ENCODE data around the gene SEL1L2. TPM values are rescaled to one million over a fixed set of nuclear protein-coding genes. Genes with fewer than 3 reads are reported as not detected.
"Not testable (repeated sequence)": the region's sequence is repeated elsewhere in the genome, so short reads cannot be mapped to it uniquely, and the experiment has no call there.

Gene SEL1L2
- total RNA-seq, 2 donors from 2014 or later, result not detected

- Mint-ChIP-seq H3K4me1 (peaks cover 5% of the 10 kb centered on the region), H3K4me3 (peak overlapping the region; percentile 71), H3K27ac (no peak overlapping the region), H3K9me3 (peaks cover 18% of the 10 kb centered on the region), H3K27me3 (ENCODE audit: insufficient read depth) (peaks cover 31% of the 10 kb centered on the region), H3K36me3 (ENCODE audit: low read depth) (no peaks in the 10 kb centered on the region)
- Histone ChIP-seq H3K36me3 (ENCODE audit: control insufficient read depth, insufficient read depth, low read length) (no peaks in the 10 kb centered on the region), H3K4me3 (ENCODE audit: low read length) (peak overlapping the region; percentile 87), H3K9ac (ENCODE audit: extremely low read depth, low read length, poor library complexity, severe bottlenecking) (peak overlapping the region; percentile 29), H3K27ac (ENCODE audit: low read depth, low read length) (no peak overlapping the region), H3K4me1 (ENCODE audit: control insufficient read depth, insufficient read depth, low read length) (no peaks in the 10 kb centered on the region), H3K27me3 (ENCODE audit: control insufficient read depth, insufficient read depth, low read length, poor library complexity, severe bottlenecking) (peaks cover 23% of the 10 kb centered on the region), H3K9me3 (ENCODE audit: control insufficient read depth, low read length) (peaks cover 19% of the 10 kb centered on the region)
- 0% methylated on average over 10 to 50 of the region's 52 CpGs for WGBS, 2 experiments (ENCODE audit: insufficient coverage in 1 of 2, insufficient read length in 1 of 2)
- TF ChIP-seq, protein P1, sequence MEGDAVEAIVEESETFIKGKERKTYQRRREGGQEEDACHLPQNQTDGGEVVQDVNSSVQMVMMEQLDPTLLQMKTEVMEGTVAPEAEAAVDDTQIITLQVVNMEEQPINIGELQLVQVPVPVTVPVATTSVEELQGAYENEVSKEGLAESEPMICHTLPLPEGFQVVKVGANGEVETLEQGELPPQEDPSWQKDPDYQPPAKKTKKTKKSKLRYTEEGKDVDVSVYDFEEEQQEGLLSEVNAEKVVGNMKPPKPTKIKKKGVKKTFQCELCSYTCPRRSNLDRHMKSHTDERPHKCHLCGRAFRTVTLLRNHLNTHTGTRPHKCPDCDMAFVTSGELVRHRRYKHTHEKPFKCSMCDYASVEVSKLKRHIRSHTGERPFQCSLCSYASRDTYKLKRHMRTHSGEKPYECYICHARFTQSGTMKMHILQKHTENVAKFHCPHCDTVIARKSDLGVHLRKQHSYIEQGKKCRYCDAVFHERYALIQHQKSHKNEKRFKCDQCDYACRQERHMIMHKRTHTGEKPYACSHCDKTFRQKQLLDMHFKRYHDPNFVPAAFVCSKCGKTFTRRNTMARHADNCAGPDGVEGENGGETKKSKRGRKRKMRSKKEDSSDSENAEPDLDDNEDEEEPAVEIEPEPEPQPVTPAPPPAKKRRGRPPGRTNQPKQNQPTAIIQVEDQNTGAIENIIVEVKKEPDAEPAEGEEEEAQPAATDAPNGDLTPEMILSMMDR (conservative IDR thresholded peaks at IDR 0.05), result peak; percentile 48
- peak; percentile 79 for DNase-seq
Measured at GRCh38 chr20:13995841-13996240, 5.4 kb upstream of the SEL1L2 start.

DNA sequence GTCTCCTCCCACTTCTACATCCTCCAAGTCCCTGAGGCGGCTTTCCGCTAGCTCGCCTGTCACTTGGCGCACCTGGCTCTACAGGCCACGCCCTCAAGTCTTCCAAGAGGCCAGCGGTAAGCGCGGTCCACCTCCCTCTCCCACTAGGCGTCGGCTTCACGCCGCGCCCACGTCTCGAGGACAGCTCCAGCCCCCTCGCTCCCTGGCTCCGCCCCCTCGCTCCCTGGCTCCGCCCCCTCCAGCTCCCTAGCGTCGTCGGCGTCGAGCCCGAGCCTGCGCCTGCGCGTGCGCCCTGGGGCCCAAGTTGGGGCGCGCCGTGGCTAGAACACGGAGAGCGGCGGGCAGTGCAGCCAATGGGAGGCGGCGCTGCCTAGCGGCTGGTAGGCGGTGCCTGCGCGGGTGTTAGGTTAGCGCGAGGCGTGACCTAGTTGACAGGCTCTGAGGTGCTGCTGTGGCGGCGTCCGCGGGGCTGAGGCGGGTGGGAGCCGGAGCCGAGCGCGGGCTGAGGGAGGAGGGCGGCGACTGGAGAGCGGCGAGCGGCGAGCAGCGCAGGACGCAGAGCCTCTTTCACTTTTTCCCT is 4.8 kb upstream of the SEL1L2 start, which contains the start of gene MACROD2:
Gene MACROD2, plus strand, starts transcription at position 431 of the 580 bp plus-strand sequence.
- peak; percentile 99 for DNase-seq
- peak within 1 kb of the TSS; percentile 71 for H3K4me3 Mint-ChIP-seq
- no peaks in the 10 kb centered on the region for H3K4me1 ChIP-seq (ENCODE audit: control insufficient read depth, insufficient read depth, low read length)
- H3K36me3 ChIP-seq (ENCODE audit: control insufficient read depth, insufficient read depth, low read length), result no peaks in the 10 kb centered on the region
- H3K9me3 ChIP-seq (ENCODE audit: control insufficient read depth, low read length), result peaks cover 19% of the 10 kb centered on the region
- WGBS, 2 experiments (ENCODE audit: insufficient coverage in 1 of 2, insufficient read length in 1 of 2), result 0% methylated on average over 8 to 61 of the region's 61 CpGs
- peaks cover 18% of the 10 kb centered on the region for H3K9me3 Mint-ChIP-seq
- peak within 1 kb of the TSS; percentile 29 for H3K9ac ChIP-seq (ENCODE audit: extremely low read depth, low read length, poor library complexity, severe bottlenecking)
- peaks cover 31% of the 10 kb centered on the region for H3K27me3 Mint-ChIP-seq (ENCODE audit: insufficient read depth)
- peak within 1 kb of the TSS; percentile 61 for H3K27ac Mint-ChIP-seq
- no peaks in the 10 kb centered on the region for H3K36me3 Mint-ChIP-seq (ENCODE audit: low read depth)
- peaks cover 23% of the 10 kb centered on the region for H3K27me3 ChIP-seq (ENCODE audit: control insufficient read depth, insufficient read depth, low read length, poor library complexity, severe bottlenecking)
- peaks cover 9% of the 10 kb centered on the region for H3K4me1 Mint-ChIP-seq
- H3K4me3 ChIP-seq (ENCODE audit: low read length), result peak within 1 kb of the TSS; percentile 87
- TF ChIP-seq, protein P1 (conservative IDR thresholded peaks at IDR 0.05), result no peak
- no peak within 1 kb of the TSS for H3K27ac ChIP-seq (ENCODE audit: low read depth, low read length)

GRCh38 chr20:13991955-13992354 is 1.5 kb upstream of the SEL1L2 start:
- not testable (repeated sequence) for DNase-seq; H3K4me3 ChIP-seq (ENCODE audit: low read length); H3K9ac ChIP-seq (ENCODE audit: extremely low read depth, low read length, poor library complexity, severe bottlenecking); H3K4me3 Mint-ChIP-seq; H3K4me1 Mint-ChIP-seq; H3K36me3 Mint-ChIP-seq (ENCODE audit: low read depth); H3K36me3 ChIP-seq (ENCODE audit: control insufficient read depth, insufficient read depth, low read length); H3K27ac ChIP-seq (ENCODE audit: low read depth, low read length); H3K4me1 ChIP-seq (ENCODE audit: control insufficient read depth, insufficient read depth, low read length); H3K27ac Mint-ChIP-seq
- WGBS, 2 experiments (ENCODE audit: insufficient coverage in 1 of 2, insufficient read length in 1 of 2), result 92 to 93% methylated on average over 4 of the region's 5 CpGs
- Histone ChIP-seq H3K9me3 (ENCODE audit: control insufficient read depth, low read length) (peaks cover 19% of the 10 kb centered on the region), H3K27me3 (ENCODE audit: control insufficient read depth, insufficient read depth, low read length, poor library complexity, severe bottlenecking) (peaks cover 11% of the 10 kb centered on the region)
- Mint-ChIP-seq H3K9me3 (peaks cover 18% of the 10 kb centered on the region), H3K27me3 (ENCODE audit: insufficient read depth) (peaks cover 25% of the 10 kb centered on the region)
